NK-92 (cell line): ENCODE measurements around the gene TLR10.
"Not testable (repeated sequence)": the region's sequence is repeated elsewhere in the genome, so short reads cannot be mapped to it uniquely, and the experiment has no call there.

Source experiments
- DNase-seq: peaks from one replicate; lab custom pipeline; 2025; ENCODE audit not compliant: unreplicated experiment; lab: John Stamatoyannopoulos, UW

The TLR10 gene

DNA sequence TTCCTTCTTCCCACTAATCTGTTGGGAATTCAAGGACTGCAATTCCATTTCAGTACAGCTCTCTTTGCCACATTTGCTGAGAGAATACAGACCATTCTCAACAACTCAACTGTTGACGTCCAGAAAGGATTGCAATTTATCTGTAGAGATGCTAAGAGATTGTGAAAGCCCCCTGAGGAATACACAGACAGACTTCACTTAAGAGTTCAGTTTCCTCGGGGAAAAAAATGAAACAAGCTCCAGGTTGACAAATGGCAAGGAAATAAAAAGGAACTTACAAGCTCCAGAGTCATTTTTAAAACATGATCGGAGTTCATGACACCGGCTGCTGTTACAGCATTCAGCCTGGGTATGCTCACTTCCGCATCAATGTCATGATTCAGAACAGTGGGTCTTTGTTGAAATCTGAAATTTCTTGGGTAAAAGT is 13.8 kb downstream of the TLR10 start:
- no peak for DNase-seq

DNA sequence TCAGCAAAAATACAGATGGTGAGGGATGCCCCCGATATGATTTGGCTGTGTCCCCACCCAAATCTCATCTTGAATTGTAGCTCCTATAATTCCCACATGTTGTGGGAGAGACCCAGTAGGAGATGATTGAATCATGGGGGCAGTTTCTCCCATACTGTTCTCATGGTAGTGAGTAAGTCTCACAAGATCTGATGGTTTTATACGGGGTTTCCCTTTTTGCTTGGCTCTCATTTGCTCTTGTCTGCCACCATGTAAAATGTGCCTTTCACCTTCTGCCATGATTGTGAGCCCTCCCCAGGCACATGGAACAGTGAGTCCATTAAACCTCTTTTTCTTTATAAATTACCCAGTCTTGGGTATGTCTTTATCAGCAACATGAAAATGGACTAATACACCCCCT is 15.8 kb downstream of the TLR10 start:
- DNase-seq = not testable (repeated sequence)

DNA sequence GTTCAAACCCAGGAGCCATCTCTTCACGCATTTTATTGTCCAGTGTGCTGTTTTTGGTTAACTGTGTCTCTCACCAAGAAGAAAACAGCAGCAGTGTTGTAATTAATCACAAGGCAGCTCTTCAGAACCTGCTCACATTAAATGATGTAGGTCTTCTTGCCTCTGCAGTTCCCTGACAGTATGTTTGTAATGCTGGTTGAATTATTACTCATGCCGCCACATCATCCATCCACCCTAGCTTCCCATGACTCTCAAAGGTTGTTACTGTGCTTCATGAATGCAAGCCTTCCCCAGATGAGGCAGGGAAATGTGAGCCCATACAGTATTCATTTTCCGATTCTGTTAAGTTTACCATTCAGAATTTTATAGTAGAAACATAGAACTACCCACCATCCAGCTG is 17.4 kb downstream of the TLR10 start:
- no peak for DNase-seq

DNA sequence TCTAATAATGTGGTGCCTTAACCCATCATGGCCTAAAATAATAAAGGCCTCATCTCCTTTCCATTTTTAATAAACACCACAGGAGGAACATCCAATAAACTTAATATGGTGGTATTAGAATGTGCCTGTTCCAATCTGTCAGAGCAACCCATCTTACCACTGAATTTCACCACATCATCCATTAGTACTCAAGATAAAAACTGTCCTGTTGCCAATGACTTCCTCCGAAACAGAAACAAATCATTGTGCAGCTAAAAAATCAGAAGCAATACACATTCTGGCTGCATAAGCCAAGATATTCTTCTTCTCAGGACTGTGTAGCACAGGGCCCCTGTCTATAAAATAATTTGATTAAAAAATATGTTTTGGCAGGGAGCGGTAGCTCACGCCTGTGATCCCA is 18.5 kb downstream of the TLR10 start:
- no peak for DNase-seq

DNA sequence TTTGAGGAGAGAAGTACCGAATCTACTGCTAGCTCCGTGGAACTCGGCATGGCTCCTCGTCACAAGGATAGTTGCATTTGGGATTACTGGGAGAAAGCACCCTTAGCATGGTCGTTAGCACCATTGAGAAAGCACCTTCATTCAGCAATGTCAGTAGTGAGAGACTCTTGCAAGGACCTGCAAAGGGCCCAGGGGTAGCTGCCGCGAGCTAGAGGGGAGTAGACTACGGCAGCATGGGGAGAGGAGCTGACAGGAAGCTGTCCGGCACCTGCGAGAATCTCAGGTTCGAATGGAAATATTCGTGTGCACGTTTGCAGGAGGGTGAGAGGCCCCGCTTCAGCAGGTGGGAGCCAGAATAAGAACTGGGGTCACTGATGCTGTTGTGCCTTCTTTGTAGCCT is 20.2 kb downstream of the TLR10 start:
- DNase-seq = no peak

DNA sequence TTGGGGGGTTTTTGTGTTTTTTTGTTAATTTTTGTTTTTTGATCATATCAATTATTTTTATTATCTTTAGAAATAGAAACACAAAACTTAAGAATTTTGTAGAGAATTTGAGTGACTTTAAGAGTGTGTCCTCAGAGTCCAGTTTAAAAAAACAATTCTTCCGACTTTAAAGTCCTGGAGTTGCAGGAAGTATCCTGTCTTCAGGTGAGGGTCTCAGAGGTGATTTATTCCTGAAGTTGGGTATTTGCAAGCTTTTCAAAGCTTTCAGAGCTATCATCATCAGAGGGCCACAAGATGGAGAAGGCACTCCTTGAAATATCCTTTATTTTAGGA is 23.0 kb downstream of the TLR10 start:
- no peak for DNase-seq

DNA sequence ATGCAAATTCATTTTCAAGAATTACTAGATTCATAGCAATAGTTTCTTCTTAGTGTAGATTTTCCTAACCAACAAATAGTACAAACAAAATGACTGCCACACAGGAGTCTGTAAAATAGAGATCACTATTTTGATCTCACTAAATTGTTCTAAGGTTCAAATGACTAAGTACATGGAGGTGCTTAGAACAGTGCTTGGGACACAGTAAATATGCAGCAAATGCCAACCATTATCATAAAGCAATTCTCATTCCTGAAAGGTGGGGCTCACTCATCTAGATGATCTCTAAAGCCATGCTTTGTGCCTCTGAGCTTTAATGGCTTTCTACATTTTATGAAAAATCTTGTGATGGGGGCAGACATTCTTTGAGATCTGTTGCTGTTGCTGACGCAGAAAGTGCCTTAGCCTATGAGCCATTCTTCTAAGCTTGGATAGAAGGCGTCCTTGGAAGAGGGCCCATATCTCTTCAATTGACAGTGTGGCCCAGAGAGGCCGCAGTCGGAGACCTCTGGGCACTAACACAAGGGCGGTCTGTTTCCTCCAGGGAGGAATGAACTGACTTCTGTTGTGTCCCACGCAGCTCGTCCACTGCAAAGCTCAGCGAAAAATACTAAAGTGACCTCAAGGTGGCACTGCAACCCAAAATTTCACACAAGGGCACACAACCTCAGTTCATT is 23.5 kb downstream of the TLR10 start:
- no peak for DNase-seq

DNA sequence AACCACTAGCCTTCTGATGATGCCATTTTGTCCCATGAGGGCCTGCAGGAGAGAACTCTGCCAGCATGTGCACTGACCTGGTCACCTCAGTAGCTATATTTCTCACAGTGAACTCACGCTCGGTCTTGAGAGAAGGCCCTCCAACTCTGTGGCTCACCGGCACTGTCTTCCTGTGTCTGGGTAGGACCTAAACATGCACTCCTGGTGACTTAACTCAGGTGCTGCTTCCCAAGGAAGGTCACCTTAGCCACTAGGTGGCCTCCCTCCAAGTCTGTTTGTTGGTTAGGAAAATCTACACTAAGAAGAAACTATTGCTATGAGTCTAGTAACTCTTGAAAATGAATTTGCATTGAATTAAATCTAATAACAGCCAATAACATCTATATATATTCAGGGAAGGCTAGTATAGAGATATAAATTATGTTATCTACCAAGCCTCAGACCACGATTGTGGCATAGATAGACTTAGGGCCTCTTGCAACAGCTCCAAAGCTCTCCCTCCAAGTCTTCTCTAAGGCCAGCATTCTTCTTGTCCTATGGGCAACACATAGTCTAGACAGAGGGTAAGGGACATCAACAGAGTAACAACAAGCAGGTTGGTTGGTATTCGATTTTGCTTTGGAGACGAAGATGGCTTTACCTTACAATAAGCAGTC is 24.7 kb downstream of the TLR10 start:
- no peak for DNase-seq

DNA sequence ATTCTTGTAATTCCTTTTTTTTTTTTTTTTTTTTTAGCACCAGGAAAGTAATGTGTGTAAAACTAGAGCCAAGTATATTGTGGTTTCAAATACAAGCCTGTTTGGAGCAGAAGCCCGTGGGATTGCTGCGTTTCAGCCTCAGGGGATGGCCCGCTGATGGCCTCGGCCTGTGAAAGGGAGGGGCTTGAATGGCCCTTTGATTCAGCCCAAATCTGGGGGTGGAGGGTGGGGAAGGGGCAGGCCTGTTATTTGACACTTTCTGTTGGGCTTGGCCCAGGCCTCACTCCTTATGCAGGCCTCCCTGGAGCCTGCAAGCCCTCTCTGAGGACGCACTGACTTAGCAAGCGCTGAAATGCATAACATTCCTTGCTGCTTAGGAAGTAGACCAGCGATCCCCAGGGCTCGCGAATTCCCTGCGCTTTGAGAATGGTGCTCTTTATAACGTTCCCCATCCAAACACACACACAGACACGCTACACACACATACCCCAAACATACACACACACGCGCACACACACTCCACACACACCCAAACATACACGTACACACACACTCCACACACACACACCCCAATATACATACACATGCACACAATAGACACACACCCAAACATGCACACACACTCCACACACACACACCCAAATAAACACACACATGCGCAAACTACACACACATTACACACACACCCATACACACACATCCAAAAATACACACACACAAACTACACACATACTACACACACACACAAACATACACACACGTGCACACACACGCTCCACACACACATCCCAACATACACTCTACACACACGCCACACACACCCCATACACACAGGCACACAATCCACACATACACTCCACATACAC is 29.6 kb downstream of the TLR10 start:
- DNase-seq = no peak

DNA sequence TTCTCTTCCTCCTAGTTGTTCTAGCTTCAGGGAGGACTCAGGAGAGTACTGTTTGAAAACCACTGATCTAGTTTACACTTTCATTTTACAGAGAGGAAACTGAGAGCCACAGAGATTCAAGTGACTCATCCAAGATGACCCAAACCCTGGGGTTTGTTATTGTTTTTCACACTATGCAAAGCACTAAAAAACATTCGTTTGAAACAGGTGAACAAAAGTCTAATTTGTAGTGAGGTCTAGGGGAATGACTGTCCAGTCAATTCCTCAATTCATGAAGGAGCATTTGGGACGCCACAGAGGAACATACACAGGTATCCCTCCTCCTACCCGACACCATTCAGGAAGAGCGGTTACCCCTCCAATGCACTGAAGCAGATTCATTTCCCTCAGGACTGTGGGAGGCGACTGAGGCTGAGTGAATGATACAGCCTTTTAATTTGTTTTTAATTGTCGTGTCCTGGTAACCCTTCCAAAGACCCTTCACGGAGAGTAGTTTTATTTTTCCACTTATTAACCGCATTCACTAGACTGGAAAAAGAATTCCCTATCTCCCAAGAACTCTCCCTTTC is 30.3 kb downstream of the TLR10 start:
- no peak for DNase-seq

DNA sequence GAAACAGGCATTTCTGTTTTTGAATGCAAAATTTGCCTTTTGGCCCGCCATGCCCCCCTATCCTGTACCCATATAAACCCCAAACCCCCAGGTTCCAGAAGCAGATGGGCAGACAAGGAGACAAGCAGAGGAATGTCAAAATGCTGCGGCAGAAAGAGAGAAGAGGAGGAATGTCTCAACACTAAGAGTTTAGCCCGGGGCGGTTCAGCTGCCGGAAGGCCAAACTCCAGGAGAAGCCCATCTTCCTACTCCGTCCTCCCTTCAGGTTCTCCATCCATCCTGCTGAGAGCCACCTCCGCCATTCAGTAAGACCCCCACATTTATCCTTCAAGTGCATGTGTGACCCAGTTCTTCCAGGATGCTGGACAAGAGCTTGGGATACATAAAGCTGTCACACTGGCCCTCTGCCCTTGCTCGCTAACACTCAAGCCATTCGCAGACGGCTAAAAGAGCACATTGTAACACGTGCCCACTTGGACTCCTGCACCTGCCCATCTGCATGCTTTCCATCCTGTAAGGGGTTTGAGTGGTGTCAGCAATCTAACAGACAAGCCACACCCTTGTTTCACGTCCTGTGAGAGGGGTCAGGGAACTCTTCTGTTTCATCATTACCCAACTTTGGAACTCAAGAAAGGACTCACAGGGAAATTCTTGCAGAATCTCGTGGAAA is 31.3 kb downstream of the TLR10 start:
- DNase-seq = no peak

DNA sequence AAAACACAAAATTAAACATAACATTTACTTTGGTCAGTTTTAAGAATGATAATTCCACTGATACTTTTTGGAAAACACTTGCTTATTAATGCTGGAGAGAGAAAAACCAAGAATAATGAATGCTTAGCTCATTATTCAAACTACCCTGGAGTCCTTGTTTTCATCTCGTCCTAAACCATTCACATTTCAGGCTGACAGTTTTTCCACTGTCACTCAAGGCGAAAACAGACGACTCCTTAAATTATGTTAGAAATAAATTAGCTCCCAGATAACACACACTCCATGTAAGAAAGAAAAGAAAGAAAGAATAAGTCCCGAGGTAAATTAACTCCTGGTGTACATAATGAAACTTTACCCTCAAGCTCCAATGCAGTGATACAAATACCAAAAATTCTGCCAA is 33.5 kb downstream of the TLR10 start:
- no peak for DNase-seq

DNA sequence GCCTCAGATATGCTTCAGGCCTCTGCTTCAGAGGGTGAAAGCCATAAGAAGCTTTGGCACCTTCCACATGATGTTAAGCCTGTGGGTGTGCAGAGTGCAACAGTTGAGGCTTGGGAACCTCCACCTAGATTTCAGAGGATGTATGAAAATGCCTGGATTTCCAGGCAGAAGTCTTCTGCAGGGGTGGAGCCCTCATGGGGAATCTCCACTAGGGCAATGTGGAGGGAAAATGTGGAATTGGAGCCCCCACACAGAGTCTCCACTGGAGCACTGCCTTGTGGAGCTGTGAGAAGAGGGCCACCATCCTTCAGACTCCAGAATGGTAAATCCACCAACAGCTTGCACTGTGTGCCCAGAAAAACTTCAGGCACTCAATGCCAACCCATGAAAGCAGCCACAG is 35.2 kb downstream of the TLR10 start:
- no peak for DNase-seq

DNA sequence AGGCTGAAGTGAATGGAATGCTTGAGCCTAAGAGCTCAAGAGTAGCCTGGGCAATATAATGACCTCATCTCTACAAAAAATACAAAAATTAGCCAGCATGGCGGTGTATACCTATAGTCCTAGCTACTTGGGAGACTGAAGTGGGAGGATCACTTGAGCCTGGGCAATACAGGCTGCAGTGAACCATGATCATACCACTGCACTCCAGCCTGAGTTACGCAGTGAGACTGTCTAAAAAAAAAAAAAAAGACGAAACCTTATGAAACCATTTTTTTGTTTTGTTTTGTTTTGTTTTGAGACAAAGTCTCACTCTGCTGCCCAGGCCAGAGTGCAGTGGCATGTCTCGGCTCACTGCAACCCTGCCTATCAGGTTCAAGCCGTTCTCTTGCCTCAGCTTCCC is 36.9 kb downstream of the TLR10 start:
- DNase-seq = no peak

DNA sequence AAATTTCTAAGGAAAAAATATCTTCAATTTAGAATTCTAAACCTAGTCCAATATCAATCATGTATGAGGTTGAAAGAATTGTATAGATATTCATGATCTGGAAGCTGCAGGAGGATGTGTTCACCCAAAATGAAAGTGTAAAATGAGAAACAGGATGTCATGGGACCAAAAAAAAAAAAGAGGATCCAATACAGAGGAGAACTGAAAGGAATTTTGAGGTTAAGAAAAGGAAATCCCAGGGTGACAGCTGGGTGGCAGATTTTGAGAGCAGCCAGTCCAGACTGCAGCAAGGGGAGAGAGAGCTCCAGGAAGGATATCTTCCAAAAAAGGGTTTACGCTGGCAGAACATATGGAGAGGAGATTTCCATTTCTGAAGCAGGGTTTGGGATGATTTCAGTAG is 38.9 kb downstream of the TLR10 start:
- DNase-seq = no peak

DNA sequence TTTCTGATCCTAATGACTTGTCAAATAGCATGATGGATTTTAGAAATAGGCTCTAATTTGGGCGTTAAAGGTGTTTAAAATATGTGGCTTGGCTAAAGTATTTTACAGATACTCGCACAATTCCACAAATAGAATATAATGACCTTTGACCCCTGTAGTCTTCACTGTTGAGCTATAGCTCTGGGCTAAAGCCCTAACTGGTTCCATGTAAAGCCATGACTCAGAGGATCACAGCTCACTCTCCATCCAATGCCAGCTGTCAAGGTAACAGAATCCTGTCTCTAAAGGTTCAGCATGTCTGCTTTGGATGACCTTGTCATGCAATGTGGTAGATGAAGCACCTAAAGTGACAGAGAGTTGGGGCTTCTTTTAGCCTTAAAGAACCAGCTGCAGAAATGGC is 42.5 kb downstream of the TLR10 start:
- DNase-seq = no peak

DNA sequence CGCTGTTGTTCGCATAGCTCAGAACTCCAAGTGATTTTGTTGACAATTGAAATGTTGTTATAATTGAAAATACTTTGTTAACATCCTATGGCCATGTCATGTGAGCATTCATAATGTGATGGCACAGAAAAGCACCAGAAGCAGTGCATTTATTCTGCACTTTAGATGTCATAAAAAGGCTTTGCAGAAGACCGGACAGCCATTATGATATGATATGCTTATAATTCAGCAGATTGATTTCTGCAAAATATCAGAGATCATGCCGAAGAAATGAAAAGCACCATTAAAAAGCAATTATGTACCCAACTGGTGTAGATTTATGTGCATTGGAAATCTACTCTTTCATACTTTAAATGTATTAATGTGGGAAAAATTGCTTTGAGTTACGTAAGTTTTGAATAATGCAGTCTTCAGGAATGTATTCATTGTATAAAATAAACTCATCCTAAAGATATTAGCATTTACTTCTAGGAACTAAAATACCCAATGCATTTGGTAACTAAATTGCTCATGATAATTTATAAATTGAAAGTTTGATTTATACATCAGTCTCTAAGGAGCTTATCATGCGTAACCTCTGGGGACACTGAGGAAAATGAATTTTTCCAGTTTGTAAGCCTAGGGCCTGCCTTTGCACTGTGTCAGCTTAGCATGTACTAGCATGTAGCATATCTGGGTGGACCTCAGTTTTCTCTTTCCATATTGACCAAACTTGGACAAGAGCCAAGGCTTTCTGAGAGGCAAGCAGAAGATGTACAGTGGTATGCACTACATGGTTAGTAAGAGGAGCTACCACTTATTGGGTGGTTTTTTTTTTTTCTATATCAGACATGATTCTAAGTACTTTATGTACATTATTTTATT is 43.6 kb downstream of the TLR10 start:
- no peak for DNase-seq

DNA sequence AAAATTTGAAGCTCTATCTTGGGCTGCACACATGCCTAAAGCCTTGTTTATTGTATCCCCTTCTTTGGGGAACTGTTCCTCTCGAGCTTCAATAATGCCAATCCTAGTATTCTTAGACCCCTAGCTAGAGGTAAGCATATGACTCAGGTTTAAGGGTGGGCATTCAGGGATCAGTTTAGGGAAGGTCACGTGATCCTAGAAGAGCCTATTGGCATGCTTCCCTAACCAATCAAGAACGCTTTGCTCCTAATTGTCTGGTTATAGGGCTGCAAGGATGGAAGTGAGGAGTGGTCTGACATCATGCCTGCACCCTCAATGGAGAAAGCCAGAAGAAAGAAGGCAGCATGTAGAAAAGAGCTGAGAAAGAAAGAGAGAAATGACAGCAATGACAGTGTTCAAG is 46.9 kb downstream of the TLR10 start:
- DNase-seq = no peak

DNA sequence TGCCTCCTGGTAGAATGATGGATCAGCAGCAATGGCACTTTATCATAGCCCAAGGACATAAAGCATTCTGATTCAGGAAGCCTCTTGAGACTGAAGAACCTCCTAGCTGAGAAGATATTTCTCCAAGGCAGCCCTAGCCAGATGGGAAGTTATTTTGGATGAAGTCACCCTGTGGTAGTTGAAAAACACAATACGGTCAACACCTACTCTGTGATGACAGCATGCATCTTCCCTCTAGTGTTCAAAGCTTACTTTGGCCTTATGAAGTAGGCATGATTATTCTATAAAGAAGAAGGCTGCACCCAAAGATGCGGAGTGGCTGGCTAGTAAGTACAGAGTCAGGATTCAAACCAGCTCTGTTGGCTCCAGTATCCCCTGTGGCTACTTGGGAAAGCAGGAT is 47.9 kb downstream of the TLR10 start:
- no peak for DNase-seq

DNA sequence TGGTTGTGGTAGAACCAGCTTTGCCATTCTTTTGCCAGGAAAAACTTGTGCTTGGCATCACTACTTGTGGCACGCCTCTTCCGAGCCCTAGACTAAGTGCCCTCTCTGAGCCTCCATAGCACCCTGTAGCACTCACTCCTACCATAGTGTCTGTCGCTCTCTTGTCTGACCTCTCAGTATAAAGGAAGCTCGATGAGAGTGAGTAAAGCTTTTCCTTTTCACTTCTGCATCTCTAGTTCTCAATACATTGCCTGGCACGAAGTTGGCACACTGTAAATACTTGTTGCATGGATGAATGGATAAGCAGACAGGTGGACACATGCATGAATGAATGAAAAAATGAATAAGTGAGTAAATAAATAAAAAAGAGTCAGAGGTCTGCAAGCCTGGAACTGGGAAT is 48.3 kb downstream of the TLR10 start:
- no peak for DNase-seq
